Measurements from ENCODE around the gene ILDR1.
"Not testable (repeated sequence)": the region's sequence is repeated elsewhere in the genome, so short reads cannot be mapped to it uniquely, and the experiment has no call there.

ILDR1 gene

GRCh38 chr3:121948641-121949040 is 73.4 kb downstream of the ILDR1 start:
- DNase-seq (ENCODE audit: low read depth, low spot score) = no peak

GRCh38 chr3:121943431-121943830 is 78.6 kb downstream of the ILDR1 start:
- DNase-seq (ENCODE audit: low read depth, low spot score) = no peak

GRCh38 chr3:121942116-121942786 is 79.8 kb downstream of the ILDR1 start:
- no peak for DNase-seq (ENCODE audit: low read depth, low spot score)

GRCh38 chr3:121941592-121941991 is 80.5 kb downstream of the ILDR1 start:
- DNase-seq (ENCODE audit: low read depth, low spot score) = no peak

GRCh38 chr3:121938141-121938855 is 83.7 kb downstream of the ILDR1 start:
- DNase-seq (ENCODE audit: low read depth, low spot score) = not testable (repeated sequence)
